WTC11 (cell line): ENCODE results near the gene CELF2. TPM values are rescaled to one million over a fixed set of nuclear protein-coding genes. Genes with fewer than 3 reads are reported as not detected.

Source experiments
- ATAC-seq: fragments of 200-7000 bp; cut with Tn5 transposase; 2 replicates; pipeline ENCODE4 v1.10.0; 2021; ENCODE audit warnings: mild to moderate bottlenecking, moderate library complexity
- CTCF ChIA-PET: fragments of 300-600 bp; sonication (Branson Sonifier 250); formaldehyde crosslinking; loops from one replicate; lab custom pipeline; 2021; ENCODE audit warnings: antibody characterized with exemption; lab: Charles Lee
- POLR2A ChIA-PET: fragments of 350-600 bp; sonication (Branson Sonifier 250); formaldehyde crosslinking; loops from one replicate; lab custom pipeline; 2021; ENCODE audit warnings: antibody characterized with exemption; lab: Charles Lee
- DNase-seq: peaks from one replicate; pipeline ENCODE4 v3.0.0; 2021; ENCODE audit warnings: low spot score
- H3K27ac Mint-ChIP-seq: 2 replicates; pipeline ENCODE4 v1.8.0; 2021; ENCODE audit warnings: mixed read lengths
- H3K27me3 Mint-ChIP-seq: 2 replicates; pipeline ENCODE4 v1.8.0; 2021; ENCODE audit warnings: low read depth, mild to moderate bottlenecking, moderate library complexity, mixed read lengths
- H3K36me3 Mint-ChIP-seq: 2 replicates; pipeline ENCODE4 v1.8.0; 2021; ENCODE audit warnings: mixed read lengths
- H3K4me1 Mint-ChIP-seq: 2 replicates; pipeline ENCODE4 v1.8.0; 2022; ENCODE audit warnings: mixed read lengths
- H3K4me3 Mint-ChIP-seq: 2 replicates; pipeline ENCODE4 v1.8.0; 2021; ENCODE audit warnings: mild to moderate bottlenecking, moderate library complexity, mixed read lengths
- H3K9me3 Mint-ChIP-seq: 2 replicates; pipeline ENCODE4 v1.8.0; 2021; ENCODE audit warnings: mixed read lengths
- ATF1 ChIP-seq: sonication (generic); formaldehyde crosslinking; IDR thresholded peaks from 2 replicates; pipeline ENCODE4 v1.8.1; 2023; ENCODE audit warnings: mild to moderate bottlenecking, moderate library complexity, missing genetic modification reagents
- ELF4 ChIP-seq: sonication (generic); formaldehyde crosslinking; IDR thresholded peaks from 2 replicates; pipeline ENCODE4 v1.8.1; 2022; ENCODE audit warnings: low read depth, mild to moderate bottlenecking, moderate library complexity, missing genetic modification reagents
- FOXK1 ChIP-seq: sonication (generic); formaldehyde crosslinking; IDR thresholded peaks from 2 replicates; pipeline ENCODE4 v1.8.0; 2022; ENCODE audit warnings: mild to moderate bottlenecking, moderate library complexity, missing genetic modification reagents
- GABPB1 ChIP-seq: sonication (generic); formaldehyde crosslinking; IDR thresholded peaks from 2 replicates; pipeline ENCODE4 v1.8.1; 2023; ENCODE audit warnings: mild to moderate bottlenecking, missing genetic modification reagents
- HMGA2 ChIP-seq: fragments of 250-450 bp; sonication (Bioruptor Pico); IDR thresholded peaks from 2 replicates; pipeline ENCODE4 v1.4.0; 2021; ENCODE audit warnings: mild to moderate bottlenecking, moderate library complexity
- JAZF1 ChIP-seq: fragments of 250-450 bp; sonication (Bioruptor Pico); IDR thresholded peaks from 2 replicates; pipeline ENCODE4 v1.9.0; 2021; ENCODE audit warnings: moderate library complexity, mild to moderate bottlenecking, inconsistent platforms
- NFATC4 ChIP-seq: fragments of 250-450 bp; sonication (Bioruptor Pico); IDR thresholded peaks from 2 replicates; pipeline ENCODE4 v1.9.0; 2021; ENCODE audit warnings: mild to moderate bottlenecking
- NFYB ChIP-seq: sonication (generic); formaldehyde crosslinking; conservative IDR thresholded peaks from 2 replicates; pipeline ENCODE4 v1.8.0; 2022; ENCODE audit warnings: low read depth, missing genetic modification reagents
- RORB ChIP-seq: fragments of 250-450 bp; sonication (Bioruptor Pico); IDR thresholded peaks from 2 replicates; pipeline ENCODE4 v1.9.0; 2021; ENCODE audit warnings: mild to moderate bottlenecking
- TEAD4 ChIP-seq: sonication (generic); formaldehyde crosslinking; IDR thresholded peaks from 2 replicates; pipeline ENCODE4 v1.8.0; 2022; ENCODE audit warnings: mild to moderate bottlenecking, missing genetic modification reagents
- TP53 ChIP-seq: sonication (generic); formaldehyde crosslinking; IDR thresholded peaks from 2 replicates; pipeline ENCODE4 v1.8.1; 2023; ENCODE audit warnings: mild to moderate bottlenecking, missing genetic modification reagents
- ZNF138 ChIP-seq: sonication (generic); formaldehyde crosslinking; conservative IDR thresholded peaks from 2 replicates; pipeline ENCODE4 v1.8.1; 2022; ENCODE audit warnings: mild to moderate bottlenecking, moderate library complexity, missing genetic modification reagents
- total RNA-seq: library from RNA; stranded (reverse); gene quantifications from 3 replicates; pipeline ENCODE4 v1.2.3, GENCODE V29; 2021
- TF ChIP-seq, protein P1 (sequence below): sonication (generic); formaldehyde crosslinking; conservative IDR thresholded peaks from 2 replicates; pipeline ENCODE4 v1.8.1; 2023; ENCODE audit warnings: mild to moderate bottlenecking, low read depth, missing genetic modification reagents, moderate library complexity
- TF ChIP-seq, protein P2 (sequence below): sonication (generic); formaldehyde crosslinking; IDR thresholded peaks from 2 replicates; pipeline ENCODE4 v1.8.1; 2023; ENCODE audit warnings: mild to moderate bottlenecking, moderate library complexity, missing genetic modification reagents
- TF ChIP-seq, protein P3 (sequence below): sonication (generic); formaldehyde crosslinking; IDR thresholded peaks from 2 replicates; pipeline ENCODE4 v1.8.1; 2022; ENCODE audit warnings: low read depth, missing genetic modification reagents, borderline replicate concordance
- TF ChIP-seq, protein P4 (sequence below): sonication (generic); formaldehyde crosslinking; IDR thresholded peaks from 2 replicates; pipeline ENCODE4 v1.8.0; 2022; ENCODE audit warnings: mild to moderate bottlenecking, missing genetic modification reagents
- TF ChIP-seq, protein P5 (sequence below): sonication (generic); formaldehyde crosslinking; IDR thresholded peaks from 2 replicates; pipeline ENCODE4 v1.8.0; 2023; ENCODE audit warnings: missing genetic modification reagents
- TF ChIP-seq, protein P6 (sequence below): sonication (generic); formaldehyde crosslinking; IDR thresholded peaks from 2 replicates; pipeline ENCODE4 v1.8.0; 2022; ENCODE audit warnings: mild to moderate bottlenecking, missing genetic modification reagents
- TF ChIP-seq, protein P7 (sequence below): sonication (generic); formaldehyde crosslinking; IDR thresholded peaks from 2 replicates; pipeline ENCODE4 v1.8.1; 2022; ENCODE audit warnings: low read depth, mild to moderate bottlenecking, moderate library complexity, missing genetic modification reagents, borderline replicate concordance
- TF ChIP-seq, protein P8 (sequence below): fragments of 250-450 bp; sonication (Bioruptor Pico); IDR thresholded peaks from 2 replicates; pipeline ENCODE4 v2.1.2; 2022; ENCODE audit warnings: mild to moderate bottlenecking, moderate library complexity

Gene CELF2
- total RNA-seq, 1 experiment from 2014 or later: 24.6 TPM

DNA sequence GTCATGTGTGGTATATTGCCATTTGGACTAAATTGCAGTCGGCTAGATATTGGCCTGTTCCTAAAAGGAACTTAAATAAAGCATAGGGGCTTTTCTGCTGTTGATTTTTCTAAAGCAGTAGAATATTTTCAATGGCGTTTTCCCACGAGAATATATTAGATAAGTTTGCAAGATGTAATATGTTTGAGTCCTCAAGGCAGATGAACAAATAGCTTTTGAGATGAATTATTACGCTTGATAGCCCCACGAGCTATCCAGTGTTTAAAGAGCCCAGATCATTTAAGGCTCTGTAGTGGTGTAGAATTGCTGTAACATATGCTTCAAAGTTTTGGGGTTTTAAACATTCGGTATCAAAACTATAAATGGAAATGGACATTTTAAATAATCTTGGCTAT, 2.9 kb downstream of the CELF2 start:
- H3K4me1 Mint-ChIP-seq: peaks cover 59% of the 10 kb centered on the region
- no peak overlapping the region for H3K4me3 Mint-ChIP-seq
- CTCF ChIA-PET: interaction anchor here (0.9 to 1.3 kb wide), 2 partner anchors 15 to 74 kb away, joined by 3 read pairs; no protein-coding TSS in a partner anchor
- H3K36me3 Mint-ChIP-seq: no peaks in the 10 kb centered on the region
- no peak overlapping the region for H3K27ac Mint-ChIP-seq
- no peaks in the 10 kb centered on the region for H3K9me3 Mint-ChIP-seq
- TF ChIP-seq, protein P1, sequence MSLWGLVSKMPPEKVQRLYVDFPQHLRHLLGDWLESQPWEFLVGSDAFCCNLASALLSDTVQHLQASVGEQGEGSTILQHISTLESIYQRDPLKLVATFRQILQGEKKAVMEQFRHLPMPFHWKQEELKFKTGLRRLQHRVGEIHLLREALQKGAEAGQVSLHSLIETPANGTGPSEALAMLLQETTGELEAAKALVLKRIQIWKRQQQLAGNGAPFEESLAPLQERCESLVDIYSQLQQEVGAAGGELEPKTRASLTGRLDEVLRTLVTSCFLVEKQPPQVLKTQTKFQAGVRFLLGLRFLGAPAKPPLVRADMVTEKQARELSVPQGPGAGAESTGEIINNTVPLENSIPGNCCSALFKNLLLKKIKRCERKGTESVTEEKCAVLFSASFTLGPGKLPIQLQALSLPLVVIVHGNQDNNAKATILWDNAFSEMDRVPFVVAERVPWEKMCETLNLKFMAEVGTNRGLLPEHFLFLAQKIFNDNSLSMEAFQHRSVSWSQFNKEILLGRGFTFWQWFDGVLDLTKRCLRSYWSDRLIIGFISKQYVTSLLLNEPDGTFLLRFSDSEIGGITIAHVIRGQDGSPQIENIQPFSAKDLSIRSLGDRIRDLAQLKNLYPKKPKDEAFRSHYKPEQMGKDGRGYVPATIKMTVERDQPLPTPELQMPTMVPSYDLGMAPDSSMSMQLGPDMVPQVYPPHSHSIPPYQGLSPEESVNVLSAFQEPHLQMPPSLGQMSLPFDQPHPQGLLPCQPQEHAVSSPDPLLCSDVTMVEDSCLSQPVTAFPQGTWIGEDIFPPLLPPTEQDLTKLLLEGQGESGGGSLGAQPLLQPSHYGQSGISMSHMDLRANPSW: no peak
- no peak for TF ChIP-seq ELF4
- no peak for TF ChIP-seq ZNF138 (CRISPR knock-in tag)
- TF ChIP-seq FOXK1: no peak
- no peak for TF ChIP-seq NFATC4 (CRISPR knock-in tag)
- TF ChIP-seq, protein P2, sequence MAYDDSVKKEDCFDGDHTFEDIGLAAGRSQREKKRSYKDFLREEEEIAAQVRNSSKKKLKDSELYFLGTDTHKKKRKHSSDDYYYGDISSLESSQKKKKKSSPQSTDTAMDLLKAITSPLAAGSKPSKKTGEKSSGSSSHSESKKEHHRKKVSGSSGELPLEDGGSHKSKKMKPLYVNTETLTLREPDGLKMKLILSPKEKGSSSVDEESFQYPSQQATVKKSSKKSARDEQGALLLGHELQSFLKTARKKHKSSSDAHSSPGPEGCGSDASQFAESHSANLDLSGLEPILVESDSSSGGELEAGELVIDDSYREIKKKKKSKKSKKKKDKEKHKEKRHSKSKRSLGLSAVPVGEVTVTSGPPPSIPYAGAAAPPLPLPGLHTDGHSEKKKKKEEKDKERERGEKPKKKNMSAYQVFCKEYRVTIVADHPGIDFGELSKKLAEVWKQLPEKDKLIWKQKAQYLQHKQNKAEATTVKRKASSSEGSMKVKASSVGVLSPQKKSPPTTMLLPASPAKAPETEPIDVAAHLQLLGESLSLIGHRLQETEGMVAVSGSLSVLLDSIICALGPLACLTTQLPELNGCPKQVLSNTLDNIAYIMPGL: no peak
- TF ChIP-seq, protein P3, sequence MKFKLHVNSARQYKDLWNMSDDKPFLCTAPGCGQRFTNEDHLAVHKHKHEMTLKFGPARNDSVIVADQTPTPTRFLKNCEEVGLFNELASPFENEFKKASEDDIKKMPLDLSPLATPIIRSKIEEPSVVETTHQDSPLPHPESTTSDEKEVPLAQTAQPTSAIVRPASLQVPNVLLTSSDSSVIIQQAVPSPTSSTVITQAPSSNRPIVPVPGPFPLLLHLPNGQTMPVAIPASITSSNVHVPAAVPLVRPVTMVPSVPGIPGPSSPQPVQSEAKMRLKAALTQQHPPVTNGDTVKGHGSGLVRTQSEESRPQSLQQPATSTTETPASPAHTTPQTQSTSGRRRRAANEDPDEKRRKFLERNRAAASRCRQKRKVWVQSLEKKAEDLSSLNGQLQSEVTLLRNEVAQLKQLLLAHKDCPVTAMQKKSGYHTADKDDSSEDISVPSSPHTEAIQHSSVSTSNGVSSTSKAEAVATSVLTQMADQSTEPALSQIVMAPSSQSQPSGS (CRISPR knock-in tag): no peak
- no peak for TF ChIP-seq JAZF1 (CRISPR knock-in tag)
- TF ChIP-seq, protein P4, sequence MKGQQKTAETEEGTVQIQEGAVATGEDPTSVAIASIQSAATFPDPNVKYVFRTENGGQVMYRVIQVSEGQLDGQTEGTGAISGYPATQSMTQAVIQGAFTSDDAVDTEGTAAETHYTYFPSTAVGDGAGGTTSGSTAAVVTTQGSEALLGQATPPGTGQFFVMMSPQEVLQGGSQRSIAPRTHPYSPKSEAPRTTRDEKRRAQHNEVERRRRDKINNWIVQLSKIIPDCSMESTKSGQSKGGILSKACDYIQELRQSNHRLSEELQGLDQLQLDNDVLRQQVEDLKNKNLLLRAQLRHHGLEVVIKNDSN (CRISPR knock-in tag): no peak
- TF ChIP-seq, protein P5, sequence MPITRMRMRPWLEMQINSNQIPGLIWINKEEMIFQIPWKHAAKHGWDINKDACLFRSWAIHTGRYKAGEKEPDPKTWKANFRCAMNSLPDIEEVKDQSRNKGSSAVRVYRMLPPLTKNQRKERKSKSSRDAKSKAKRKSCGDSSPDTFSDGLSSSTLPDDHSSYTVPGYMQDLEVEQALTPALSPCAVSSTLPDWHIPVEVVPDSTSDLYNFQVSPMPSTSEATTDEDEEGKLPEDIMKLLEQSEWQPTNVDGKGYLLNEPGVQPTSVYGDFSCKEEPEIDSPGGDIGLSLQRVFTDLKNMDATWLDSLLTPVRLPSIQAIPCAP: no peak
- TF ChIP-seq, protein P6, sequence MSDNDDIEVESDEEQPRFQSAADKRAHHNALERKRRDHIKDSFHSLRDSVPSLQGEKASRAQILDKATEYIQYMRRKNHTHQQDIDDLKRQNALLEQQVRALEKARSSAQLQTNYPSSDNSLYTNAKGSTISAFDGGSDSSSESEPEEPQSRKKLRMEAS (CRISPR knock-in tag): no peak
- TF ChIP-seq ATF1 (CRISPR knock-in tag): no peak
- no peak for TF ChIP-seq TP53 (CRISPR knock-in tag)
- no peak for TF ChIP-seq NFYB (CRISPR knock-in tag)
- no peak for TF ChIP-seq HMGA2
- TF ChIP-seq, protein P7, sequence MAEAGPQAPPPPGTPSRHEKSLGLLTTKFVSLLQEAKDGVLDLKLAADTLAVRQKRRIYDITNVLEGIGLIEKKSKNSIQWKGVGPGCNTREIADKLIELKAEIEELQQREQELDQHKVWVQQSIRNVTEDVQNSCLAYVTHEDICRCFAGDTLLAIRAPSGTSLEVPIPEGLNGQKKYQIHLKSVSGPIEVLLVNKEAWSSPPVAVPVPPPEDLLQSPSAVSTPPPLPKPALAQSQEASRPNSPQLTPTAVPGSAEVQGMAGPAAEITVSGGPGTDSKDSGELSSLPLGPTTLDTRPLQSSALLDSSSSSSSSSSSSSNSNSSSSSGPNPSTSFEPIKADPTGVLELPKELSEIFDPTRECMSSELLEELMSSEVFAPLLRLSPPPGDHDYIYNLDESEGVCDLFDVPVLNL (CRISPR knock-in tag): no peak
- no peak for TF ChIP-seq RORB
- TF ChIP-seq GABPB1: no peak
- TF ChIP-seq, protein P8, sequence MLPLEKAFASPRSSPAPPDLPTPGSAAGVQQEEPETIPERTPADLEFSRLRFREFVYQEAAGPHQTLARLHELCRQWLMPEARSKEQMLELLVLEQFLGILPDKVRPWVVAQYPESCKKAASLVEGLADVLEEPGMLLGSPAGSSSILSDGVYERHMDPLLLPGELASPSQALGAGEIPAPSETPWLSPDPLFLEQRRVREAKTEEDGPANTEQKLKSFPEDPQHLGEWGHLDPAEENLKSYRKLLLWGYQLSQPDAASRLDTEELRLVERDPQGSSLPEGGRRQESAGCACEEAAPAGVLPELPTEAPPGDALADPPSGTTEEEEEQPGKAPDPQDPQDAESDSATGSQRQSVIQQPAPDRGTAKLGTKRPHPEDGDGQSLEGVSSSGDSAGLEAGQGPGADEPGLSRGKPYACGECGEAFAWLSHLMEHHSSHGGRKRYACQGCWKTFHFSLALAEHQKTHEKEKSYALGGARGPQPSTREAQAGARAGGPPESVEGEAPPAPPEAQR: no peak
- no peak for TF ChIP-seq TEAD4 (CRISPR knock-in tag)
- ATAC-seq (no peak), DNase-seq (no peak)
- H3K27me3 Mint-ChIP-seq: peaks cover 23% of the 10 kb centered on the region
- POLR2A ChIA-PET: no interaction called here
